HG03558 (cell line): Measurements from ENCODE around the gene CPE.

Experiments
- ATAC-seq: cut with Tn5 transposase; IDR thresholded peaks from one replicate; pipeline ENCODE4 v1.9.1; 2021; ENCODE audit warnings: moderate number of reproducible peaks; ENCODE audit not compliant: unreplicated experiment; ENCODE audit errors: extremely low read depth

Gene CPE

DNA sequence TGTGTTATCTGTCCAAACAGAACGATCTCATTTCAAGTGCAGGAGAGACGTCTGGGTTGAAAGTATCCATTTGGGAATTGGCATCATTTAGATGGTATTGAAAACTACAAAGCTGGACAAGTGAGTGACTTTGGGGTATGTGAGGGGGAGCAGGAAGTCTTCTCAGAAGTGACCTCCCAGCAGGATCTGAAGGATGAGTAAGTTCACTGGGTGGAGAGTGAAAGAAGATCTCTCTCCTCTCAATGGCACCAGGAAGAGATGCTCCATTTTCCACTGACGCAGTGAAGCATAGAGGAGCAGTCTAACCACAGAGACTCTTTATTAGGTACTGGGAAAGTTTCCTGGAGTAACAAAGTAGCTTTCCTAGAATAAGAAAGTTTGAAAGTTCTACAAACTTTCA, 161.0 kb downstream of the CPE start:
- no peak for ATAC-seq

DNA sequence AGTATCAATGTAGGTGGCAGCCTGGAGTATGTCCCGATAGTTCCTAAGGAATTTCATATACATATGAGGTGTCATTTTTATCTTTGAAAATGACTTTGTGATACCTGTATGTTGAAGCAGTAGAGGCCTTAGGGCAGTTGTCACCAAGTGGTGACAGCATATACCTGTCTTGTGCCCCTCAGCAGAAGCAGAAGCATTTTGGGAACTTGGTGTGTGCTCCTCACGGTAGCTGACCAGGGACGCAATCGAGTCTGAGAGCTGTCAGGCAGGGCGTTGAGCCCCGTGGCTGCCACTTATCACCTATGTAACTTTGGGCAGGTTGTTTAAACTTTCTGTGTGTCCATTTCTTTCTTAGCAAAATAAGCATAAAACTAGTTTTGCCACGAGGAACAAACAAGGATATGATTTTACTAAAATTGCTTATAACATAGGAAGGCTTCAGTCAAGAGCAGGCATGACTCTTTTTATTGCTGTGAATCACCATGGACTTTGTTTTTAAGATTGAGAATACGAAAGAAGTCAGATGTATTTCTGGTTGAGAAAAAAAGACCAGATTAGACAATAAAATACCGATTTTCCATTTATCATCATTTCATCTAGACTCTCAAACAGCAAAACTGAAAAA, 161.5 kb downstream of the CPE start:
- no peak for ATAC-seq

DNA sequence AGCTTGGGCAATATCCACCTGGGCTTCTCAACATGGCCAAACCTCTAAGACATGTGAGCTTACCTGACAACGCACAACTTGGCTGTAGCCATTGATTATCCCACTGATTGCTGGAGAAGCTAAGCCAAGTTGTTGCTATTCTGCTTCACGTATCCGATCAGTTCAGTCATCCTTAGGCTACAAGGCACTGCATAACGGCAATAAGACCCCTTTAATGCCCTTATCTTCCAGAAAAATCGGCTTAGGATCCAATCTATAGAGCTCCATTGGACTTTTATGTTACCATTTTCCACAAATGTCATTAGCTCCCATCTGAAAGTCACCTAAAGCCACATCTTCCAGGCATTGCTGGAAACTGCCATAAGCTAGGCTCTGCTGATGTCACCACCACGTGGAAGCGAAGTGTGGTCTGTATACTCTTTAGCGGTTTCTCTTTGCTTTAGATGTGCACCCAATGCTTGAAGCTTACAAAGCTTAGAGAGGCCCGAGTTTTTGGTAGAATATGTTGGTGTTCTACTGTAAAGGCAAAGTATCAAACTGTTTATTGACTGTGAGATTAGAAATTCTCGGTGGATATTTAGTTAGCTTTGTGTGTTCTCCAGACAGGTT, 163.1 kb downstream of the CPE start:
- ATAC-seq: no peak

DNA sequence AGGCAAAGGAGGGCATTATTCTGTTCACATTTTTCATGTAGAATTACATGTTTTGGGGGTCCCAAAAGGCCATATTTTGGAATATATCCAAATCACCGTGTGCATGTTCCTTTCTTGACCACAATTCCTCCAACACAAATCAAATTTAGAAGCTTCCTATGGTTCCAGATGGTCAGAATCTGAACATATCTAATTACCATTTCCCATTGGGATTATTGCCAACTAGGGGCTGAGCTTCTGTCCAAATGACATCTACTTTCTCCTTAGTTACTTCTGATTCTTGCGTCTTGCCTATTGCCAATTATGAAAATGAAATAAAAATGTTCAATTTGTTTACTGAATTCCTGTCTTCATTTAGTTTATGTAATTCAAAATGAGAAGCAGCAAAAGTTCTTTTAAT, 163.7 kb downstream of the CPE start:
- ATAC-seq: no peak
